ENCODE measurements around the gene PPARA.

PPARA gene

GRCh38 chr22:46145896-46146295, 4.4 kb upstream of the PPARA start:
- no peak for DNase-seq (ENCODE audit: low read depth in 1 of 2, low spot score in 1 of 2)
- no peak overlapping the region for H3K27ac ChIP-seq (replicated peaks)
- no peak for TF ChIP-seq SPI1 (IDR thresholded peaks at IDR 0.05; ENCODE audit: borderline replicate concordance, low read depth)
- TF ChIP-seq GABPA (IDR thresholded peaks at IDR 0.05; ENCODE audit: low read depth), result no peak
- TF ChIP-seq POLR2AphosphoS5 (IDR thresholded peaks at IDR 0.05; ENCODE audit: low read depth), result no peak
- no peak for TF ChIP-seq REST (IDR thresholded peaks at IDR 0.05; ENCODE audit: insufficient replicate concordance, low read depth)
- TF ChIP-seq, protein P1, sequence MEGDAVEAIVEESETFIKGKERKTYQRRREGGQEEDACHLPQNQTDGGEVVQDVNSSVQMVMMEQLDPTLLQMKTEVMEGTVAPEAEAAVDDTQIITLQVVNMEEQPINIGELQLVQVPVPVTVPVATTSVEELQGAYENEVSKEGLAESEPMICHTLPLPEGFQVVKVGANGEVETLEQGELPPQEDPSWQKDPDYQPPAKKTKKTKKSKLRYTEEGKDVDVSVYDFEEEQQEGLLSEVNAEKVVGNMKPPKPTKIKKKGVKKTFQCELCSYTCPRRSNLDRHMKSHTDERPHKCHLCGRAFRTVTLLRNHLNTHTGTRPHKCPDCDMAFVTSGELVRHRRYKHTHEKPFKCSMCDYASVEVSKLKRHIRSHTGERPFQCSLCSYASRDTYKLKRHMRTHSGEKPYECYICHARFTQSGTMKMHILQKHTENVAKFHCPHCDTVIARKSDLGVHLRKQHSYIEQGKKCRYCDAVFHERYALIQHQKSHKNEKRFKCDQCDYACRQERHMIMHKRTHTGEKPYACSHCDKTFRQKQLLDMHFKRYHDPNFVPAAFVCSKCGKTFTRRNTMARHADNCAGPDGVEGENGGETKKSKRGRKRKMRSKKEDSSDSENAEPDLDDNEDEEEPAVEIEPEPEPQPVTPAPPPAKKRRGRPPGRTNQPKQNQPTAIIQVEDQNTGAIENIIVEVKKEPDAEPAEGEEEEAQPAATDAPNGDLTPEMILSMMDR (IDR thresholded peaks at IDR 0.05; ENCODE audit: insufficient read depth, low read length), result no peak
- H3K27me3 ChIP-seq (ENCODE audit: insufficient read depth, poor library complexity, severe bottlenecking), result peaks cover 8% of the 10 kb centered on the region
- no peak overlapping the region for H3K4me3 ChIP-seq (replicated peaks; ENCODE audit: insufficient read depth, low read length)

GRCh38 chr22:46146329-46146728, 4.0 kb upstream of the PPARA start:
- TF ChIP-seq, protein P1 (IDR thresholded peaks at IDR 0.05; ENCODE audit: insufficient read depth, low read length), result no peak
- TF ChIP-seq GABPA (IDR thresholded peaks at IDR 0.05; ENCODE audit: low read depth), result no peak
- no peak for TF ChIP-seq SPI1 (IDR thresholded peaks at IDR 0.05; ENCODE audit: borderline replicate concordance, low read depth)
- no peak for TF ChIP-seq POLR2AphosphoS5 (IDR thresholded peaks at IDR 0.05; ENCODE audit: low read depth)
- TF ChIP-seq REST (IDR thresholded peaks at IDR 0.05; ENCODE audit: insufficient replicate concordance, low read depth), result no peak
- no peak overlapping the region for H3K4me3 ChIP-seq (replicated peaks; ENCODE audit: insufficient read depth, low read length)
- no peak for DNase-seq (ENCODE audit: low read depth in 1 of 2, low spot score in 1 of 2)
- H3K27ac ChIP-seq (replicated peaks), result no peak overlapping the region
- peaks cover 8% of the 10 kb centered on the region for H3K27me3 ChIP-seq (ENCODE audit: insufficient read depth, poor library complexity, severe bottlenecking)

DNA sequence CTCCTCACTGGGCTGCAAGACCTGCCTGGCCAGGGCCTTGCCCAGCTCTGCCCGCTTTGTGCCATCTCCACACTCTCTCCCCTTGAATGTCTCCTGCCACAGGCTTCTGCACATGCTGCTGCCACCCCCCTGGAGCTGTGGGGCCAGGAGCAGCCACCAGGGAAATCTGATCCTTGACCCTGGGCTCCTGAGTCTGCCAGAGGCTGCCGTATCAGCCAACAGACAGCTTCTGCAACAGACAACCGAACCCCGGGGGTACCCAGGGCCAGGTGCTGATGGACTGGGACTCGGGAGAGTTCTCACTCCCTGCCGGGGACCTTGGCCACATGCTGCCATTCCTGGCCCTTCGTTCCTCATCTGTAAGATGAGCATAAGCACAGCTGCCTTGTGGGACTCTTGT, 3.3 kb upstream of the PPARA start:
- H3K27me3 ChIP-seq (ENCODE audit: insufficient read depth, poor library complexity, severe bottlenecking), result peaks cover 8% of the 10 kb centered on the region
- H3K27ac ChIP-seq (replicated peaks), result no peak overlapping the region
- TF ChIP-seq POLR2AphosphoS5 (IDR thresholded peaks at IDR 0.05; ENCODE audit: low read depth) (no peak), SPI1 (IDR thresholded peaks at IDR 0.05; ENCODE audit: borderline replicate concordance, low read depth) (no peak), REST (IDR thresholded peaks at IDR 0.05; ENCODE audit: insufficient replicate concordance, low read depth) (no peak), GABPA (IDR thresholded peaks at IDR 0.05; ENCODE audit: low read depth) (no peak)
- TF ChIP-seq, protein P1 (IDR thresholded peaks at IDR 0.05; ENCODE audit: insufficient read depth, low read length), result no peak
- DNase-seq (ENCODE audit: low read depth in 1 of 2, low spot score in 1 of 2), result no peak
- H3K4me3 ChIP-seq (replicated peaks; ENCODE audit: insufficient read depth, low read length), result no peak overlapping the region
